ENCODE measurements around the gene FN1.

The FN1 gene

DNA sequence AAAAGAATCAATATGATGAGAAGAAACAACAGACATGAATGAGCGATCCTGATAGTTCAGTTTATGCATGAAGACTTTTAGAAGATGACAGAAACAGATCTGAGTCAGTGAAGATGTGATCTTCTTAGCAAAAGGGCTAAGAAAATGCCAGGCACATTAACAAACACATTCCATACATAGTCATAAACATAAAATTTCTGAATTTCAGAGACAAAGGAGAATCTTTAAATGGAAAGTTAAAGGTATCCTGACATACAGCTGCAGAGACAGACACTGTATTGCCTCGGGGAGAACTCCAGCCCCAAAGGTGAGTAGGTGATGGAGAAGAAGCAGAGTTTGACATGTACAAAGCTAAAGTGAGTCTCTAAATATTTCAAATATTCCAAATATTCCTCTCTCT is 40.6 kb upstream of the FN1 start:
- TF ChIP-seq, protein P1, sequence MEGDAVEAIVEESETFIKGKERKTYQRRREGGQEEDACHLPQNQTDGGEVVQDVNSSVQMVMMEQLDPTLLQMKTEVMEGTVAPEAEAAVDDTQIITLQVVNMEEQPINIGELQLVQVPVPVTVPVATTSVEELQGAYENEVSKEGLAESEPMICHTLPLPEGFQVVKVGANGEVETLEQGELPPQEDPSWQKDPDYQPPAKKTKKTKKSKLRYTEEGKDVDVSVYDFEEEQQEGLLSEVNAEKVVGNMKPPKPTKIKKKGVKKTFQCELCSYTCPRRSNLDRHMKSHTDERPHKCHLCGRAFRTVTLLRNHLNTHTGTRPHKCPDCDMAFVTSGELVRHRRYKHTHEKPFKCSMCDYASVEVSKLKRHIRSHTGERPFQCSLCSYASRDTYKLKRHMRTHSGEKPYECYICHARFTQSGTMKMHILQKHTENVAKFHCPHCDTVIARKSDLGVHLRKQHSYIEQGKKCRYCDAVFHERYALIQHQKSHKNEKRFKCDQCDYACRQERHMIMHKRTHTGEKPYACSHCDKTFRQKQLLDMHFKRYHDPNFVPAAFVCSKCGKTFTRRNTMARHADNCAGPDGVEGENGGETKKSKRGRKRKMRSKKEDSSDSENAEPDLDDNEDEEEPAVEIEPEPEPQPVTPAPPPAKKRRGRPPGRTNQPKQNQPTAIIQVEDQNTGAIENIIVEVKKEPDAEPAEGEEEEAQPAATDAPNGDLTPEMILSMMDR (IDR thresholded peaks at IDR 0.05; ENCODE audit: insufficient read depth, low read length, missing control alignments): no peak
- CTCF ChIA-PET: no interaction called here
- no peak for DNase-seq (ENCODE audit: low read depth, low spot score)
- no peak overlapping the region for H3K4me3 ChIP-seq (ENCODE audit: low read depth, low read length)
- POLR2A ChIA-PET: interaction anchor here (0.6 to 1.3 kb wide), 2 partner anchors 22 to 51 kb away, joined by 3 to 4 read pairs; no protein-coding TSS in a partner anchor

DNA sequence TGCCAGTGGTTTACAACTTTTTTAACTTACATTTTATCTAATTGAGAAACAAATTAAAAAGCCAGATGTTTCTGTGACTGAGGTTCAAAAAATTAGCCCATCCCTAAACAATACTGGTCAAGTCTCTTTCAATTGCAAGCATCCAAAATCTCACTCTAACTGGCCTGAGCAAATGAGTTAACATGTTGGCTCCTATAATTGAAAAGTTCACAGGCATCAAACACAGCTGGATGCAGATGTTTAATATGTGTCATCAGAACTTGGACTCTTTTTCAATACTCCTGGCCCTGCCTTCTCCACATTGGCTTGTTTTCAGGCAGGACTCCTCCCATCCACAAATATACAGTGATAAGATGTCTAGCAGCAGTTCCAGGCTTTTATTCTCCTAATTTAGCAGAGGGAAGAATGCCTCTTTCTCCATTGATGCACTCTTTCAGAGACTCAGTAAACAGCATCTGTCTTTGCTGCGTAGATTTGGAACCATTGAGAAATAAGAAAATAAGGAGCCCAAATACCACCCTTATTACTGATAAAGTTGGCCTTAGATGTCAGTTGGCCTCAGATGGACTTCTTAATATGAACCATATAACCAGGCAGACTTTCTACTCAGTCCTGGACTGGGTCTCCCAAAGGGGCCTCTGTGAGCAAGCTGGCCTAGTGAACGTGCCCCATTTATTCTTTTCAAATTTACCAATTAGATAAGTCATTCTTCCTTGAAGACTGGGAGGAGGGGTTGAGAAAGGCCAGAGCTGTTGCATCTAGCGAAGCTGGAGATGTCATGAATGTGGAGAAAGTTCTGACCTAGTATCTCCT is 30.4 kb upstream of the FN1 start:
- no peak for DNase-seq (ENCODE audit: low read depth, low spot score)
- H3K4me3 ChIP-seq (ENCODE audit: low read depth, low read length): no peak overlapping the region
- ChIA-PET CTCF (interaction anchor here (0.9 to 2.0 kb wide), 2 partner anchors 8 to 11 kb away, joined by 3 to 7 read pairs; no protein-coding TSS in a partner anchor), POLR2A (no interaction called here)
- TF ChIP-seq, protein P1 (IDR thresholded peaks at IDR 0.05; ENCODE audit: insufficient read depth, low read length, missing control alignments): no peak

DNA sequence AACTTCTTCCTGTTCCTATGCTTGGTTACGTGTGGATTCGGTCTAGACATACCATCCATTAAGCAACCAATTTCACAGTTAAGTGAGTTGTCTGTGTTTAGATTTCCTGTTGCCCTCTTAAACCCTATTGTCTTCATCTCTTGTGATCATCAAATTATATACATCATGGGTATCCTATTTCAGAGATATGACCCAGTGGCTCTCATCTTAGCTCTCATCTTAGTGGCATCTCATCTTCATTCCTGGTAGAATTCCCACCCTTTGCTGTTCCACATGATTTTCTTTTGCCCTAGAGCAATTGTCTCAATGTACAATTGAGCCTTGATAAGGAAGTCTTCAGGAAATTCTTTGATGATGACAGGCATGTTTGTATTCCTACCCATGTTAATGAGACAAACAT is 29.4 kb upstream of the FN1 start:
- DNase-seq (ENCODE audit: low read depth, low spot score): no peak

GRCh38 chr2:215461836-215462532 is 26.1 kb upstream of the FN1 start:
- TF ChIP-seq, protein P1 (IDR thresholded peaks at IDR 0.05; ENCODE audit: insufficient read depth, low read length, missing control alignments): no peak
- ChIA-PET CTCF (interaction anchor here (0.6 to 1.1 kb wide), 3 partner anchors 10 to 176 kb away, joined by 3 to 4 read pairs (median 3); no protein-coding TSS in a partner anchor), POLR2A (interaction anchor here (0.6 to 2.9 kb wide), 5 partner anchors 25 to 449 kb away, joined by 3 to 11 read pairs (median 3); partner anchors contain the start of gene FN1)
- DNase-seq (ENCODE audit: low read depth, low spot score): no peak
- H3K4me3 ChIP-seq (ENCODE audit: low read depth, low read length): no peak overlapping the region

More for the DNA sequence above, 29.4 kb upstream of the FN1 start:
- ChIA-PET POLR2A (no interaction called here), CTCF (interaction anchor here (2.0 to 2.2 kb wide), 2 partner anchors 9 to 10 kb away, joined by 7 to 10 read pairs; no protein-coding TSS in a partner anchor)
- no peak overlapping the region for H3K4me3 ChIP-seq (ENCODE audit: low read depth, low read length)
- TF ChIP-seq, protein P1 (IDR thresholded peaks at IDR 0.05; ENCODE audit: insufficient read depth, low read length, missing control alignments): no peak

DNA sequence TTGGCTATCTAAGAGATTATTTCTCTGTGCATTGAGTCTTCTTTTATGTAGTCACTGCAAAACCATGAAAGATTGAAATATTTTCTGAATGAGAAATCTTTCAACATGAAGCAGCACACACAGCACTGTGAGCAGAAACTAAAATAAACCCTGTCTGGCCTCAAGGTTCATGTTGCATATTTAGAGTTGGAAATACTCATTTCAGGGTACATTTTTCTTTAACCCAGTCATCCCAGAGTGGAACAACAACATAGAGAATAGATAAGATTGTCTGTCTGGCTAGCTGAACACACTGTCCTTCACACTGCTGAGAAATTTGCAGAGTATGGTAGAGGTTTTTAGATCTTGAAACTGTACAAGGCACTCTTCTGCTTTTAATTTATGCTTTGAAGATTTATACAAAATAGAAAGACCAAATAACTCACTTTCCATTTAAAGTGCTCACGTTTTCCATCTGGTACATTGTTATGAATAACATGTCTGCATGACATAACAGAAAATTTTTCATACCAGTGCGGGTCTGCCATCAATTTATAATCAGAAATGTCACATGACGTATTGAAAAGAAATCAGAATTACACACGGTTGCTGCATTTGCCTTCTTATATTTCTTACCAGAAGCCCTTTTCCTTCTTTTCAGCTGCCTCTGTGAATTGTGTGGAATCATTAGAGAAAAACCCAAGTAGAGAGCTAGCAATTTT is 25.0 kb upstream of the FN1 start:
- ChIA-PET POLR2A (interaction anchor here (1.0 to 2.9 kb wide), 4 partner anchors 24 to 204 kb away, joined by 3 to 11 read pairs (median 4); partner anchors contain the start of gene FN1), CTCF (interaction anchor here (1.5 to 1.8 kb wide), 2 partner anchors 10 to 266 kb away, joined by 4 to 5 read pairs; no protein-coding TSS in a partner anchor)
- DNase-seq (ENCODE audit: low read depth, low spot score): peak; percentile 88
- no peak overlapping the region for H3K4me3 ChIP-seq (ENCODE audit: low read depth, low read length)
- TF ChIP-seq, protein P1 (IDR thresholded peaks at IDR 0.05; ENCODE audit: insufficient read depth, low read length, missing control alignments): no peak

Measured in AG04449 (cell line).